ENCODE measurements around the gene TCHH.
A peak's percentile ranks its signal among the peaks of the same experiment; 100 is the strongest.

The TCHH gene

DNA sequence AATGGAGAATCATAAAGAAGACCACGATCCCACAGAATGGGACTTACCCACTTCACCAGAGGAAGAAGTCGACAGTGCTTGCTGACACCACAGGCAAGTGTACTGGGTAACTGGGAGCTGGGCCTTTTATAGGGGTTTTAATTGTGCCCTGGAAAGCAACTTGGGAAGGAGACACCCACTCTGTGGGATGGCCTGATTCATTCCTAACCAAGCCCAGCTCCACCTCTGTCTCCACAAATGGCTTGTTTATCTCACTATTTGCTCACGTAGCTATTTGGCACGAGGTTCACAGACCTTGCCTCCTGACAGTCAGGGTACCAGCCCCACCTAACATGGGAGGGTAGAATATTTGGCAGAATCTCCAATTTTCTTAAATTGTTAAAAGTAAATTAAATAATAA lies at the start of gene TCHH:
Gene TCHH, minus strand, starts transcription at position 101 of the 400 bp plus-strand sequence. CDS start 1,364 bp downstream, outside the sequence.
- no peak for TF ChIP-seq CTCF (IDR thresholded peaks at IDR 0.05; ENCODE audit: poor library complexity, severe bottlenecking)
- Histone ChIP-seq H3K4me3 (ENCODE audit: severe bottlenecking) (no peak within 1 kb of the TSS), H3K27me3 (ENCODE audit: insufficient read depth, poor library complexity, severe bottlenecking) (peaks cover 77% of the 10 kb centered on the region), H3K27ac (ENCODE audit: poor library complexity, severe bottlenecking) (no peak within 1 kb of the TSS), H3K9me3 (ENCODE audit: severe bottlenecking) (no peaks in the 10 kb centered on the region), H3K4me1 (ENCODE audit: insufficient read depth, poor library complexity, severe bottlenecking) (peaks cover 8% of the 10 kb centered on the region), H3K36me3 (ENCODE audit: low read depth) (no peaks in the 10 kb centered on the region)
- DNase-seq (ENCODE audit: low spot score) (no peak), ATAC-seq (ENCODE audit: low read depth) (no peak)

DNA sequence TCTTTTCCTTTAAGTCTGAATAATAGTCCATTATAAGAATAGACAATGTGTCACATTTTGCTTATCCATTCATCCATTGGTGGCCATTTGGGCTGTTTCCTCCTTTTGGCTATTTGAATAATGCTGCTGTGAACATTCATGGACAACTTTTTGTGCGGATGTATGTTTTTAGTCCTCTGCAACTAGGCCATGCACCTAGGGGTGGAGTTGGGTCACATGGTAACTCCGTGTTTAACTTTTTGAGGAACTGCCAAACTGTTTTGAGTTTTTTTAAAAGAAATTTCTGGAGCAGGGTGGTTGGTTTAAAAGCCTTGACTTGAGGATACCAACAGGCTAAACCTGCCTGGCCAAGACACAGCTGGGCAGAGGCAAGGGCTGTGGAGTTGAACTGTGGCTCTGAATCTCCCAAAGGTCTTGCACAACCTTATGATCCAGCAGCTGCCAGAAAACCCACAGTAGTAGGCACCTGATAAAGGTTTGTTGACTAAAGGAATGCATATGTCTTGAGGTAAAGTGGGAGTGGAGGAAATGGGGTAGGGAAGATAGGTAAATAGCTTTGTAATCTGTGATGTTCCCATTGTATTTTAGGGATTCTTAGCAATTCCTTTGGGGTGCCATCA lies 49.4 kb upstream of the TCHH start:
- Histone ChIP-seq H3K36me3 (ENCODE audit: low read depth) (no peaks in the 10 kb centered on the region), H3K4me1 (ENCODE audit: insufficient read depth, poor library complexity, severe bottlenecking) (peaks cover 45% of the 10 kb centered on the region), H3K27me3 (ENCODE audit: insufficient read depth, poor library complexity, severe bottlenecking) (no peaks in the 10 kb centered on the region), H3K9me3 (ENCODE audit: severe bottlenecking) (no peaks in the 10 kb centered on the region), H3K27ac (ENCODE audit: poor library complexity, severe bottlenecking) (peak overlapping the region; percentile 28), H3K4me3 (ENCODE audit: severe bottlenecking) (no peak overlapping the region)
- no peak for DNase-seq (ENCODE audit: low spot score)
- peak; percentile 37; the same call in 2 of the 3 replicates for ATAC-seq (ENCODE audit: low read depth)
- TF ChIP-seq CTCF (IDR thresholded peaks at IDR 0.05; ENCODE audit: poor library complexity, severe bottlenecking), result no peak

DNA sequence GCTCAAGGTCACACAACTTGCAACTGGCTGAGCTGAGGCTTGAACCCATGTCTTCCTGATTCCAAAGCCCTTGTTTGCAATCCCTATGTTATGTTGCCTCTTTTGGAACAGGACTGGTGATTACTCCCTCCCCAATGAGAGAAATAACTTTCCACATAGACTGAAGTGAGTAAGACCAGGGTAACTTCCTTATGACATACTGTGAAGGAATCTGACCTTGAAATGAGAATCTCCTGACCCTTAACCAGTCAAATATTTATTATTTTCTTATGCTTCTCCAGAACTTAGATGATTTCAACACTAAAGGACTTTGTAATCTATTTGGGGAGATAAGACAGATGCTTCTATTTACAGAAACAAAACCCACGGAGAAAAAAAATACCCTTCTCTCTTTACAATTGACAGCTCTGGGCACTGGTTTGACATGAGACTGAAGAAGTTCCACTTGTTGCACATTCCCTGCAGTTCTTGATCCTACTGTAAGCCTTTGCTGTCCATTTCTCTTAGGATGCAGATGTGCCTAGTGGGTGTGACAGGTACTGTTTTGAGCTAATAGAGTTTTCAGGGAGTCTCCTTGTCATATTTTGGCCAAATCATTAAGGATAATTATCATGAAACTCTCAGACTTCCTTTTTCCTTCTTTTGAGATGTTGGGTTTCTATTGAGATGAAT lies 47.7 kb upstream of the TCHH start:
- no peaks in the 10 kb centered on the region for H3K27me3 ChIP-seq (ENCODE audit: insufficient read depth, poor library complexity, severe bottlenecking)
- H3K9me3 ChIP-seq (ENCODE audit: severe bottlenecking), result no peaks in the 10 kb centered on the region
- no peak for DNase-seq (ENCODE audit: low spot score)
- H3K36me3 ChIP-seq (ENCODE audit: low read depth), result no peaks in the 10 kb centered on the region
- peak overlapping the region; percentile 47 for H3K27ac ChIP-seq (ENCODE audit: poor library complexity, severe bottlenecking)
- ATAC-seq (ENCODE audit: low read depth), result peak; percentile 93
- no peak overlapping the region for H3K4me3 ChIP-seq (ENCODE audit: severe bottlenecking)
- TF ChIP-seq CTCF (IDR thresholded peaks at IDR 0.05; ENCODE audit: poor library complexity, severe bottlenecking), result no peak
- peaks cover 32% of the 10 kb centered on the region for H3K4me1 ChIP-seq (ENCODE audit: insufficient read depth, poor library complexity, severe bottlenecking)

DNA sequence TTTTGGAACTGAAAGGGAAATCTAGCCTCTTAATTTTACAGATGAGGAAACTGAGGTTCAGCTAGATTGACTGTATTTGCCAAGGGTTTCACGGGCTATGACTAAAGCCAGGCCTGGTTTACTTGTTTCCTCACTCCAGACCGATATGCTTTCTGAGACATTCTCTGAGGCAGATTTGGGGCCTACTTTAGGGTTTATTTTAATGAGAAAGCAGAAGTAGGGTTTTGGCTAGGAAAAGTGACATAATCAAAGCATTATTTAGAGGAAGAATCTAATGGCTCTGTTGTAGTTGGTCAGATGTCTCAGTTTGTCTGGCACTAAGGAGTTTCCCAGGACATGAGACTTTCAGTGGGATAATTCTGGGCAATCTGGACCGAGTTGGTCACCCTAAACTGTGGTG lies 45.3 kb upstream of the TCHH start:
- no peak for TF ChIP-seq CTCF (IDR thresholded peaks at IDR 0.05; ENCODE audit: poor library complexity, severe bottlenecking)
- DNase-seq (ENCODE audit: low spot score), result no peak
- Histone ChIP-seq H3K4me1 (ENCODE audit: insufficient read depth, poor library complexity, severe bottlenecking) (peaks cover 25% of the 10 kb centered on the region), H3K4me3 (ENCODE audit: severe bottlenecking) (no peak overlapping the region), H3K9me3 (ENCODE audit: severe bottlenecking) (no peaks in the 10 kb centered on the region), H3K27me3 (ENCODE audit: insufficient read depth, poor library complexity, severe bottlenecking) (no peaks in the 10 kb centered on the region), H3K36me3 (ENCODE audit: low read depth) (no peaks in the 10 kb centered on the region), H3K27ac (ENCODE audit: poor library complexity, severe bottlenecking) (no peak overlapping the region)
- no peak for ATAC-seq (ENCODE audit: low read depth)

DNA sequence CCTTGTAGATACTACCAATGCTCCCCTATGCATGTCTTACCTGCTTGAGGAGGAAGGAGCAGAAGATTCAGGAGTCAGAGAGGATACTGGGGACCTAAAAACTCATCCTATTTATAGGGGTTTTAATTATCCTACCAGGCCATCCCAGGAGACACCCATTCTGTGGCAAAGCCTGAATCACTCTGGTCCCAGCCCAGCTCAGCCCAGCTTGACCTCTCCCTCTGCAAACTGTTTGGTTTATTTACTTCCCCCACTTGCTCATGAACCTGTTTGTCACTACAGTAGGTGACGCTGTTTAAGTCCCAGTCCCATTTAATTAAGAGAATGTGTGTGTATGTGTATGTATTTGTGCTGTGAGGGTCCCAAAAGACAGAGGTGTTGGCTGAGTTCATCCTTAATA lies 43.9 kb upstream of the TCHH start, which contains the start of gene RPTN:
Gene RPTN, minus strand, starts transcription at position 85 of the 400 bp plus-strand sequence. CDS start 1,339 bp downstream, outside the sequence.
- H3K4me3 ChIP-seq (ENCODE audit: severe bottlenecking), result no peak within 1 kb of the TSS
- no peak for DNase-seq (ENCODE audit: low spot score)
- H3K36me3 ChIP-seq (ENCODE audit: low read depth), result no peaks in the 10 kb centered on the region
- H3K27me3 ChIP-seq (ENCODE audit: insufficient read depth, poor library complexity, severe bottlenecking), result no peaks in the 10 kb centered on the region
- ATAC-seq (ENCODE audit: low read depth), result no peak
- no peak for TF ChIP-seq CTCF (IDR thresholded peaks at IDR 0.05; ENCODE audit: poor library complexity, severe bottlenecking)
- no peaks in the 10 kb centered on the region for H3K9me3 ChIP-seq (ENCODE audit: severe bottlenecking)
- no peak within 1 kb of the TSS for H3K27ac ChIP-seq (ENCODE audit: poor library complexity, severe bottlenecking)
- peaks cover 14% of the 10 kb centered on the region for H3K4me1 ChIP-seq (ENCODE audit: insufficient read depth, poor library complexity, severe bottlenecking)

All from RWPE2 (cell line).